Measurements from ENCODE around the gene MBTPS2.
A peak's percentile ranks its signal among the peaks of the same experiment; 100 is the strongest.
"Not testable (repeated sequence)": the region's sequence is repeated elsewhere in the genome, so short reads cannot be mapped to it uniquely, and the experiment has no call there.

The MBTPS2 gene

GRCh38 chrX:21839334-21840192, at the start of gene MBTPS2:
Gene MBTPS2, plus strand, starts transcription at chrX:21839617. Its CDS starts 118 bp downstream, at chrX:21839735.
- DNase-seq (ENCODE audit: low read depth in 2 of 2): peak; percentile 51 to 58

DNA sequence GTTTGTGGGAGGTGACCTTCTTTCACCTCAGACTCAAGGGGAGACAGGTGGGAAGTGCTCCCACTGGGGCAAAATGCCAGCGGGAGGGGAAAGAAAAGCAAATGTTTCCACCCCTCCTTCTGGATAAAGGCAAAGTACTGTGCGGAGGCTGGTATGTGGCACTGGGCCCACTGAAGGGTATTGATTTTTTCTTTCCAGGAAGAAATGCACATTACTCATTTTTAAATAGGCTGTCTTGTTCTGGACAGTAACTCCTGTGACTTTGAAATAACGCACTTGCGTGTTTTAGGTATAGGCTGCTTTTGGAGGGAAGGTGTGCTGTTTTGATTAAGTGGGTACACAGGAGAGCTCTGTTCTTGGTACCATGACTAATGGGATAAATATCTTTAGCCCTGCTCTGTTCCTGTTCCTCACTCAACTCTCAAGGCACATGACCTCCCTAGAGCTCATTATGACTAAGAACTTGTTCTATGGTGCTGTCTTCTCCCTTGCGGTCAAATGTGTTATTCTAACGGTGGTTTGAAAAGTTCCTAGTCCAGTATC, 40.7 kb upstream of the MBTPS2 start:
- DNase-seq (ENCODE audit: low read depth in 2 of 2): no peak

DNA sequence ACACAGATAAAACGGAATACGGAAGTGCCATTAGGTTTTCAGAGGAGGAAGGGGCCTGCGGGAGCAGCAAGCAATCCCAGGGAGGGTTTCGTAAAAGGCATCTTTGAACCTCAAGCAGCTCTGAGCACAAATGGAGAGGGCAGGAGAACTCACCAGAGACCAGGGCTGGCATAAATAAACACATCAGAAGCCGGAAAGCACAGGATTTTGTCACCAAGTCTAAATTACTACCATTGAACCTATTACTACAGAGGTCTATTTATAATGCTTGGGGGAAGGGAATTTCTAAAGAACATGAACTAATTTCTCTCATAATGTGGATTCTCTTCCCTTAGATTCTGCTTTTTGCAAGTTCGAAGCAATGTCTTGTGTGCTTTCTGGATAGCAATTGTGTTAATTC, 39.6 kb upstream of the MBTPS2 start:
- DNase-seq (ENCODE audit: low read depth in 2 of 2): no peak

DNA sequence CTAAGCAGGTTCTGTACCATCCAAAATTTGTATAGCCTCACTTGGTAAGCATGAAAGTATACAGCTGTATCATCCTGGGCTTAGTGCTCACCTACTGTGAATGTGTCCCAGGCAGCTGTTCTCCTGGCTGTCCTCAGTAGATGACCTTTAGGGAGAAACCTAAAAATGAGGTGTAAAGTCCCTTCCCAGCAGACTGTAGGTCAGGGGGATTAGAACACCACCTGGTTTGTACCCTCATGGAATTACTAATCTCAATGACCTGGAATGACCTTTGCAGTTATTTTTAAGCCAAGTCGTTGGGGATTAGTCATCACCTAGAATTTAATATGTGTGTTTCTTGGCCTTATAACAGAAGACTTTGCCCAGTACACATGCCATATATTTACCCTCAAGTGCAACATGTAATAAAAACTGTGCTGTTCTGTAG, 39.1 kb upstream of the MBTPS2 start:
- no peak for DNase-seq (ENCODE audit: low read depth in 2 of 2)

- no peak for DNase-seq (ENCODE audit: low read depth in 2 of 2)
Observed at GRCh38 chrX:21802054-21802670, 37.3 kb upstream of the MBTPS2 start.

DNA sequence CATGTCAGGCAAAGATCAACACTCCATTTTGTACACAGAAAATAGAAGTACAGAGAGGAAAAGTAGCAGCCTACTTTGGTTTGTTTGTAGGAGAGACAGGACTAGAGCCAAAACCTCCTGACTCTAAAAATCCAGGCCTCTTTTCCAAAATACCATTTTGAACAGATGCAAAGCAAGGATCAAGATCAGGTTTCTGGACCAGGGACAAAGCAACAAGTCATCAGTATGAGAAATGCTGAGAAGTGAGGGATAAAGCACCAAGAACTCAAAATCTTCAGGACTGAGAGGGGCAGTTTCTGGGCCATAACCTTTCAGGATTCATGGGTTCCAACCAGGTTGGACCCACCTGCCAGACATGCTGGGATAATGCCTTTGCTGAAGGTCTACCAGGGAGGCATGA, 36.6 kb upstream of the MBTPS2 start:
- DNase-seq (ENCODE audit: low read depth in 2 of 2): no peak

DNA sequence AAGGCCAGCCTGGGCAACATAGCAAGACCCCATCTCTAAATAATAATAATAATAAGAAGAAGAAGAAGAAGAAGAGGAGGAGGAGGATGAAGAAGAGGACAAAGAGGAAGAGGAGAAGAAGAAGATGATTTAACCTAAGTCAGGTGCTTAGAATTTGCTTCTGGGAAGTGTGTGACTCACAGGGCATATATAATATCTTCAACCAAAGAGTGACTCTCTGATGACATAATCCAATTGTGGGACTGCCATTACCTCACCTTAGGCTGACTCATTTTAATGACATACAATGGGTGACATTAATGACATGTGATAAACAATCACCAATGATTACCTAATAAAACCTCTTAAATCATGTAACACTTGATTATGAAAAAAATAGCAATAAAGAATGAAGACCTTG, 32.7 kb upstream of the MBTPS2 start:
- DNase-seq (ENCODE audit: low read depth in 2 of 2): no peak

- no peak for DNase-seq (ENCODE audit: low read depth in 2 of 2)
Observed at GRCh38 chrX:21811832-21812231, 27.6 kb upstream of the MBTPS2 start.

- no peak for DNase-seq (ENCODE audit: low read depth in 2 of 2)
Observed at GRCh38 chrX:21812628-21813027, 26.8 kb upstream of the MBTPS2 start.

GRCh38 chrX:21813612-21814368, 25.6 kb upstream of the MBTPS2 start:
- DNase-seq (ENCODE audit: low read depth in 2 of 2): no peak

GRCh38 chrX:21816136-21816535, 23.3 kb upstream of the MBTPS2 start:
- DNase-seq (ENCODE audit: low read depth in 2 of 2): no peak

DNA sequence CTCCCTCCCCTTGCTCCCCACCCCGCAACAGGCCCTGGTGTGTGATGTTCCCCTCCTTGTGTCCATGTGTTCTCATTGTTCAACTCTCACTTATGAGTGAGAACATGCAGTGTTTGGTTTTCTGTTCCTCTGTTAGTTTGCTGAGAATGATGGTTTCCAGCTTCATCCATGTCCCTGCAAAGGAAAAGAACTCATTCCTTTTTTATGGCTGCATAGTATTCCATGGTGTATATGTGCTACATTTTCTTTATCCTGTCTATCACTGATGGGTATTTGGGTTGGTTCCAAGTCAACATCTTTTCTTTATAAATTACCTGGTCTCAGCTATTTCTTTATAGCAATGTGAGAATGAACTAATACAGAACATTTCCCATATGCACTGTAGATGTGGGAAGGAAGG, 19.2 kb upstream of the MBTPS2 start:
- DNase-seq (ENCODE audit: low read depth in 2 of 2): not testable (repeated sequence)

DNA sequence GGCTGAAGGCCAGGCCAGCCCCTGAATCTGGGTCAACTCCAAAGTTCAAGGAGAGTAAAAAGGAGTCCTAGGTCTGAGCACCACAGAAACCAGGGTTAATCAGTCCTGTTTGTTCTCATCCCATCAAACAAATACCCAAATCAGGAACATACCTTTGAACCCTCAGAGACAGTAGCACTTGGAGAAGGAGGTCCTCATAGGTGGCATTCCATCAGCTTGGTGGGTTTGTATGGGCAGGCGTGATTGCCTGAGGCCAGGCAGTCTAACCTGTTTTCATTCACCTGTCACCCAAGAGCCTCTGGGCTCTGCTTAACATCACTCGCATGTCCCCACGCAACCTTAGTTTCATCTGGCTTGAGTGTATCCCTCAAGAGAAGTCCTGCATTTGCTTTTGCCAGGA, 17.5 kb upstream of the MBTPS2 start:
- no peak for DNase-seq (ENCODE audit: low read depth in 2 of 2)

GRCh38 chrX:21831496-21831895, 7.9 kb upstream of the MBTPS2 start:
- no peak for DNase-seq (ENCODE audit: low read depth in 2 of 2)

DNA sequence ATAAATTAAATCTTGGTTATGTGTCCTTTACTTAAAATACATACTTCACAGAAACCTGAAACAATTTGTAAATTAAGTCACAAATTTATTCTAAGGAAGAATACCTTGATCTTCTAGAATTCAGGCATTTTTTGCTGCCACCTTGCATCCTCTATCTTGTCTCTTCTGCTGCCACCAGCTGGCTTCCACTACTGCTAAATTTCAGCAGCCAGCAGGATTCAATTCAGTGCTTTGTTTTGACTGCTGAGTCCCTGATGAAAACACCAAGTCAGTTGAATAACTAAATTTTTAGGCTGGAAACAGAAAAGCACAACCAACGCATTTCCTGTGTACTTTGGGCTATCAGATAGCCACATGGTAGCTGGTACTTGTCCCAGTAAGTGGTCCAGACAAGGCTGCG, 2.4 kb upstream of the MBTPS2 start:
- DNase-seq (ENCODE audit: low read depth in 2 of 2): no peak

- DNase-seq (ENCODE audit: low read depth in 2 of 2): no peak
Observed at GRCh38 chrX:21838937-21839333, 482 bp upstream of the MBTPS2 start.

DNA sequence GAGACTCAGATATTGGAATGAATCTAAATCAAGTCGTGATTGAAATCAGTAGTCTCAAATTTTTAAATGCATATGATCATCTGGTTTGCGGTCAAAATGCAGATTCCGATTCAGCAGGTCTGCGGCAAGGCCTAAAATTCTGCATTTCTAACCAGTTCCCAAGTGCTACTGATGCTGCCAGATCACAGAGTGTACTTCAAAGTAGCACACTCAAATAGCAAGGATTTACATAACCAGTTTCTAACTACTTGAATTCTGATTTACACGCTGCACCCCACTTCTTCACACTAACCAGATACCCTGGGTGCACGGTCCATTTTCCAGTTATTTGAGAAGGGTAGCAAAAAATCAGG, 752 bp downstream of the MBTPS2 start:
- DNase-seq (ENCODE audit: low read depth in 2 of 2): no peak

DNA sequence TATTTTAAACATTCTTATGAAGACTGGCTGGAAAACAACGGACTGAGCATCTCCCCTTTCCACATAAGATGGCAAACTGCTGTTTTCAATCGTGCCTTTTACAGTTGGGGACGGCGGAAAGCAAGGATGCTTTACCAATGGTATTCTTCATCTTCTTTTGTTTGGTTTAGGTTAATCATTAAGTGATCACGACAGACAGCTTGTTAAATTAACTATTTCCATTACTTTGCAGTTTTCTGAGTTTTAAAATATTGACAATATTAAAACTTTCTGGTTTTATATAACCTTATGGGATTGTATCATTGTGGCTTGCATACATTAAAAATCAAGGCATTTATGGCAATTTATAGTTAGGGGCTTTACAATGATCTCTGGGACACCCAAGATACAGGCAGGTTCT, 3.8 kb downstream of the MBTPS2 start:
- DNase-seq (ENCODE audit: low read depth in 2 of 2): no peak

- DNase-seq (ENCODE audit: low read depth in 2 of 2): no peak
Observed at GRCh38 chrX:21845096-21845495, 5.7 kb downstream of the MBTPS2 start.

GRCh38 chrX:21847342-21847741, 7.9 kb downstream of the MBTPS2 start:
- no peak for DNase-seq (ENCODE audit: low read depth in 2 of 2)

GRCh38 chrX:21853578-21853977, 14.2 kb downstream of the MBTPS2 start:
- DNase-seq (ENCODE audit: low read depth in 2 of 2): no peak

DNA sequence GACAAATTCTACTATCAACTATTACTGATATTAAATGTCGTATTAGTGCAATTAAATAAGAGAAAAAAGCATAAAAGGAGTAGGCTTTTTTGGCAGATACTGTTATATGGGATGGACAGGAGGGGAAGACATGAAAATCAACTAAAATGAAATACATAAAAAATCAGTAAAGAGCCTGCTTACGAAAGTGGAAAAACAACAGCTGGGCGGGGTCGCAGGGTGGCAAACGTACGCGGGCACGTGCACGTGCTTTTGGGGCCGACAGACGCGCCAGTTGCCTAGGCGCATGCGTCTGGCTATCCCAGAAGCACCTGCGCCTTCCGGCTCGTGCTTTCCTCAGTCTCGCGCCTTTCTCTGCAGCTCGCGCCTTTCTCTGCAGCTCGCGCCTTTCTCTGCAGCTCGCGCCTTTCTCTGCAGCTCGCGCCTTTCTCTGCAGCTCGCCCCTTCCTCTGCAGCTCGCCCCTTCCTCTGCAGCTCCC, 16.6 kb downstream of the MBTPS2 start, which contains the start of gene YY2:
YY2 (plus strand) TSS at position 51 of the 479 bp plus-strand sequence. CDS start 498 bp downstream, outside the sequence.
- DNase-seq (ENCODE audit: low read depth in 2 of 2): no peak
